ENCODE data around the gene TNIK.

- TF ChIP-seq SIN3A (IDR thresholded peaks at IDR 0.05; ENCODE audit: borderline replicate concordance, low read depth, low read length) (no peak), GATA2 (CRISPR knock-in tag; IDR thresholded peaks at IDR 0.05) (no peak), EP300 (IDR thresholded peaks at IDR 0.05; ENCODE audit: borderline replicate concordance in 1 of 2, low read depth in 1 of 2, low read length in 1 of 2) (no peak), JUND (IDR thresholded peaks at IDR 0.05) (no peak), EZH2phosphoT487 (IDR thresholded peaks at IDR 0.05; ENCODE audit: borderline replicate concordance, low read depth) (no peak), POLR2AphosphoS5 (IDR thresholded peaks at IDR 0.05; ENCODE audit: low read depth, low read length) (no peak), GABPA (IDR thresholded peaks at IDR 0.05; ENCODE audit: low read depth) (no peak), CHD2 (IDR thresholded peaks at IDR 0.05; ENCODE audit: low read length, partially characterized antibody) (no peak), RFX5 (IDR thresholded peaks at IDR 0.05; ENCODE audit: low read length) (no peak), REST (IDR thresholded peaks at IDR 0.05; ENCODE audit: low read depth, low read length) (no peak)
- TF ChIP-seq, protein P1, sequence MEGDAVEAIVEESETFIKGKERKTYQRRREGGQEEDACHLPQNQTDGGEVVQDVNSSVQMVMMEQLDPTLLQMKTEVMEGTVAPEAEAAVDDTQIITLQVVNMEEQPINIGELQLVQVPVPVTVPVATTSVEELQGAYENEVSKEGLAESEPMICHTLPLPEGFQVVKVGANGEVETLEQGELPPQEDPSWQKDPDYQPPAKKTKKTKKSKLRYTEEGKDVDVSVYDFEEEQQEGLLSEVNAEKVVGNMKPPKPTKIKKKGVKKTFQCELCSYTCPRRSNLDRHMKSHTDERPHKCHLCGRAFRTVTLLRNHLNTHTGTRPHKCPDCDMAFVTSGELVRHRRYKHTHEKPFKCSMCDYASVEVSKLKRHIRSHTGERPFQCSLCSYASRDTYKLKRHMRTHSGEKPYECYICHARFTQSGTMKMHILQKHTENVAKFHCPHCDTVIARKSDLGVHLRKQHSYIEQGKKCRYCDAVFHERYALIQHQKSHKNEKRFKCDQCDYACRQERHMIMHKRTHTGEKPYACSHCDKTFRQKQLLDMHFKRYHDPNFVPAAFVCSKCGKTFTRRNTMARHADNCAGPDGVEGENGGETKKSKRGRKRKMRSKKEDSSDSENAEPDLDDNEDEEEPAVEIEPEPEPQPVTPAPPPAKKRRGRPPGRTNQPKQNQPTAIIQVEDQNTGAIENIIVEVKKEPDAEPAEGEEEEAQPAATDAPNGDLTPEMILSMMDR (IDR thresholded peaks at IDR 0.05), result no peak
- TF ChIP-seq, protein P2, sequence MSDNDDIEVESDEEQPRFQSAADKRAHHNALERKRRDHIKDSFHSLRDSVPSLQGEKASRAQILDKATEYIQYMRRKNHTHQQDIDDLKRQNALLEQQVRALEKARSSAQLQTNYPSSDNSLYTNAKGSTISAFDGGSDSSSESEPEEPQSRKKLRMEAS (IDR thresholded peaks at IDR 0.05; ENCODE audit: low read depth), result no peak
- TF ChIP-seq, protein P3, sequence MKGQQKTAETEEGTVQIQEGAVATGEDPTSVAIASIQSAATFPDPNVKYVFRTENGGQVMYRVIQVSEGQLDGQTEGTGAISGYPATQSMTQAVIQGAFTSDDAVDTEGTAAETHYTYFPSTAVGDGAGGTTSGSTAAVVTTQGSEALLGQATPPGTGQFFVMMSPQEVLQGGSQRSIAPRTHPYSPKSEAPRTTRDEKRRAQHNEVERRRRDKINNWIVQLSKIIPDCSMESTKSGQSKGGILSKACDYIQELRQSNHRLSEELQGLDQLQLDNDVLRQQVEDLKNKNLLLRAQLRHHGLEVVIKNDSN (IDR thresholded peaks at IDR 0.05; ENCODE audit: borderline replicate concordance, low read depth), result no peak
These were observed 23.0 kb downstream of the TNIK start for GRCh38 chr3:171437115-171437756.
